SK-N-MC (cell line): ENCODE measurements around the gene GNAI3.
A peak's percentile ranks its signal among the peaks of the same experiment; 100 is the strongest.

Source experiments
- DNase-seq: peaks from one replicate; pipeline ENCODE4 v3.0.0-alpha.2; 2011; ENCODE audit warnings: low read depth, low spot score
- H3K27ac ChIP-seq: fragments of 200-600 bp; sonication (generic); 2 replicates; pipeline ENCODE4 v1.5.1; 2016; ENCODE audit warnings: mixed run types
- H3K36me3 ChIP-seq: fragments of 200-600 bp; sonication (generic); 2 replicates; pipeline ENCODE4 v1.6.1; 2017; ENCODE audit warnings: antibody characterized with exemption, low read length, mixed read lengths; ENCODE audit not compliant: insufficient read depth
- H3K4me3 ChIP-seq: fragments of 200-600 bp; sonication (generic); 2 replicates; pipeline ENCODE4 v1.5.1; 2016
- H3K9ac ChIP-seq: fragments of 200-600 bp; sonication (generic); 2 replicates; pipeline ENCODE4 v1.8.0; 2017; ENCODE audit warnings: mixed run types, mixed read lengths; ENCODE audit not compliant: insufficient read length
- H3K9me3 ChIP-seq: fragments of 200-600 bp; sonication (generic); 2 replicates; pipeline ENCODE4 v1.6.1; 2017; ENCODE audit warnings: low read depth, mild to moderate bottlenecking, antibody characterized with exemption, low read length, moderate library complexity, mixed read lengths
- EZH2 ChIP-seq: fragments of 200-600 bp; sonication (generic); IDR thresholded peaks from one replicate; pipeline ENCODE4 v1.6.1; 2017; ENCODE audit warnings: antibody characterized with exemption
- FOXP2 ChIP-seq: optimal IDR thresholded peaks from 2 replicates; pipeline ENCODE3; 2011; ENCODE audit warnings: mild to moderate bottlenecking, moderate library complexity; ENCODE audit not compliant: insufficient read depth; ENCODE audit errors: extremely low read length, control extremely low read depth
- POLR2AphosphoS5 ChIP-seq: IDR thresholded peaks from 2 replicates; pipeline ENCODE4 v1.6.1; 2012; ENCODE audit warnings: mild to moderate bottlenecking, low read depth, low read length, borderline replicate concordance

GNAI3 gene

GRCh38 chr1:109622895-109623294 is 74.5 kb downstream of the GNAI3 start:
- H3K9me3 ChIP-seq, result no peaks in the 10 kb centered on the region
- DNase-seq, result no peak
- H3K9ac ChIP-seq, result no peak overlapping the region
- no peak overlapping the region for H3K27ac ChIP-seq
- peaks cover 9% of the 10 kb centered on the region; the same call in 1 of the 2 replicates for H3K36me3 ChIP-seq
- no peak overlapping the region for H3K4me3 ChIP-seq
- TF ChIP-seq POLR2AphosphoS5 (no peak), EZH2 (no peak), FOXP2 (no peak)

GRCh38 chr1:109623601-109624161 is 75.3 kb downstream of the GNAI3 start:
- Histone ChIP-seq H3K4me3 (no peak overlapping the region), H3K27ac (peak overlapping the region; percentile 36; the same call in 1 of the 2 replicates), H3K36me3 (peaks cover 16% of the 10 kb centered on the region; the same call in 1 of the 2 replicates), H3K9me3 (no peaks in the 10 kb centered on the region), H3K9ac (peak overlapping the region; percentile 32)
- TF ChIP-seq POLR2AphosphoS5 (no peak), EZH2 (no peak), FOXP2 (no peak)
- DNase-seq, result no peak

GRCh38 chr1:109624201-109625010 is 76.0 kb downstream of the GNAI3 start:
- no peaks in the 10 kb centered on the region for H3K9me3 ChIP-seq
- TF ChIP-seq FOXP2 (no peak), POLR2AphosphoS5 (no peak), EZH2 (no peak)
- peaks cover 23% of the 10 kb centered on the region; the same call in 1 of the 2 replicates for H3K36me3 ChIP-seq
- DNase-seq, result no peak
- H3K4me3 ChIP-seq, result no peak overlapping the region
- no peak overlapping the region for H3K9ac ChIP-seq
- 0 out of 2 replicates have a peak overlapping the region, but pooled peaks have one; percentile 36 for H3K27ac ChIP-seq

- TF ChIP-seq EZH2, result no peak
- TF ChIP-seq FOXP2, result no peak
- no peak for TF ChIP-seq POLR2AphosphoS5
- Histone ChIP-seq H3K9me3 (no peaks in the 10 kb centered on the region), H3K36me3 (peaks cover 31% of the 10 kb centered on the region; the same call in 1 of the 2 replicates), H3K27ac (no peak overlapping the region), H3K9ac (no peak overlapping the region), H3K4me3 (no peak overlapping the region)
- DNase-seq, result no peak
Observed at GRCh38 chr1:109625176-109625575, 76.8 kb downstream of the GNAI3 start.

- peaks cover 34% of the 10 kb centered on the region; the same call in 1 of the 2 replicates for H3K36me3 ChIP-seq
- H3K9ac ChIP-seq, result no peak overlapping the region
- no peak overlapping the region for H3K27ac ChIP-seq
- no peak overlapping the region for H3K4me3 ChIP-seq
- DNase-seq, result no peak
- no peaks in the 10 kb centered on the region for H3K9me3 ChIP-seq
- no peak for TF ChIP-seq EZH2
- TF ChIP-seq POLR2AphosphoS5, result no peak
- no peak for TF ChIP-seq FOXP2
Observed at GRCh38 chr1:109625601-109626560, 77.5 kb downstream of the GNAI3 start.

- H3K9ac ChIP-seq, result no peak overlapping the region
- DNase-seq, result no peak
- TF ChIP-seq EZH2, result no peak
- TF ChIP-seq POLR2AphosphoS5, result no peak
- no peak for TF ChIP-seq FOXP2
- H3K36me3 ChIP-seq, result peaks cover 43% of the 10 kb centered on the region; the same call in 1 of the 2 replicates
- no peak overlapping the region for H3K4me3 ChIP-seq
- H3K9me3 ChIP-seq, result no peaks in the 10 kb centered on the region
- no peak overlapping the region for H3K27ac ChIP-seq
Observed at GRCh38 chr1:109626682-109627408, 78.4 kb downstream of the GNAI3 start.

- DNase-seq, result no peak
- no peak overlapping the region for H3K27ac ChIP-seq
- H3K36me3 ChIP-seq, result peaks cover 44% of the 10 kb centered on the region; the same call in 1 of the 2 replicates
- no peaks in the 10 kb centered on the region for H3K9me3 ChIP-seq
- H3K4me3 ChIP-seq, result no peak overlapping the region
- TF ChIP-seq EZH2 (no peak), POLR2AphosphoS5 (no peak)
- H3K9ac ChIP-seq, result no peak overlapping the region
Observed at GRCh38 chr1:109627692-109628399, 79.4 kb downstream of the GNAI3 start.
